Measurements from ENCODE around the gene GPR161.

GRCh38 chr1:168141871-168142385, 5.2 kb upstream of the GPR161 start:
- TF ChIP-seq CTCF (IDR thresholded peaks at IDR 0.05; ENCODE audit: insufficient read depth, low read depth, low read length) (no peak), EZH2 (IDR thresholded peaks at IDR 0.05; ENCODE audit: insufficient read depth, low read length) (no peak)

Measured in astrocyte (in vitro differentiated cells and primary cell).